MM.1S (cell line): ENCODE measurements around the gene DUSP7.

Experiments
- DNase-seq: peaks from one replicate; pipeline ENCODE4 v3.0.0-alpha.2; 2015
- H2AFZ ChIP-seq: fragments of 300-600 bp; sonication (generic); 2 replicates; pipeline ENCODE4 v1.6.0; 2016; ENCODE audit warnings: antibody characterized with exemption, low read length
- H3F3A ChIP-seq: fragments of 300-600 bp; sonication (generic); 2 replicates; pipeline ENCODE4 v1.6.1; 2016; ENCODE audit warnings: mild to moderate bottlenecking, antibody characterized with exemption, low read length, moderate library complexity, mixed read lengths; ENCODE audit not compliant: insufficient read depth
- H3K27ac ChIP-seq: fragments of 300-600 bp; sonication (generic); 2 replicates; pipeline ENCODE4 v1.5.1; 2016; ENCODE audit warnings: mild to moderate bottlenecking, low read length
- H3K27me3 ChIP-seq: fragments of 300-600 bp; sonication (generic); replicated peaks from 2 replicates; pipeline ENCODE4 v1.6.0; 2016; ENCODE audit warnings: low read length; ENCODE audit not compliant: insufficient read depth
- H3K36me3 ChIP-seq: fragments of 300-600 bp; sonication (generic); replicated peaks from 2 replicates; pipeline ENCODE4 v1.6.1; 2016; ENCODE audit warnings: mild to moderate bottlenecking, low read length, mixed read lengths; ENCODE audit not compliant: insufficient read depth
- H3K4me1 ChIP-seq: fragments of 300-600 bp; sonication (generic); 2 replicates; pipeline ENCODE4 v1.6.1; 2016; ENCODE audit warnings: low read length, mixed read lengths
- H3K4me2 ChIP-seq: fragments of 300-600 bp; sonication (generic); 2 replicates; pipeline ENCODE4 v1.6.0; 2016; ENCODE audit warnings: low read depth, low read length
- H3K4me3 ChIP-seq: fragments of 300-600 bp; sonication (generic); 2 replicates; pipeline ENCODE4 v1.5.1; 2016; ENCODE audit warnings: low read length, mixed read lengths
- H3K79me2 ChIP-seq: fragments of 300-600 bp; sonication (generic); 2 replicates; pipeline ENCODE4 v1.6.1; 2016; ENCODE audit warnings: mixed run types, low read length, mixed read lengths
- H3K9ac ChIP-seq: fragments of 300-600 bp; sonication (generic); 2 replicates; pipeline ENCODE4 v1.6.1; 2016; ENCODE audit warnings: low read length, mixed read lengths
- H3K9me2 ChIP-seq: fragments of 300-600 bp; sonication (generic); replicated peaks from 2 replicates; pipeline ENCODE4 v1.6.1; 2016; ENCODE audit warnings: mild to moderate bottlenecking, low read length, mixed read lengths; ENCODE audit not compliant: insufficient read depth
- H3K9me3 ChIP-seq: fragments of 300-600 bp; sonication (generic); replicated peaks from 2 replicates; pipeline ENCODE4 v1.6.1; 2016; ENCODE audit warnings: mild to moderate bottlenecking, low read length, mixed read lengths; ENCODE audit not compliant: insufficient read depth
- H4K20me1 ChIP-seq: fragments of 300-600 bp; sonication (generic); 2 replicates; pipeline ENCODE4 v1.6.1; 2016; ENCODE audit warnings: mild to moderate bottlenecking, low read length, moderate library complexity, mixed read lengths; ENCODE audit not compliant: insufficient read depth
- EZH2 ChIP-seq: fragments of 300-600 bp; sonication (generic); optimal IDR thresholded peaks from 2 replicates; pipeline ENCODE3; 2017; ENCODE audit warnings: low read depth, mild to moderate bottlenecking, antibody characterized with exemption, low read length, mixed read lengths
- EZH2phosphoT487 ChIP-seq: fragments of 300-600 bp; sonication (generic); IDR thresholded peaks from 2 replicates; pipeline ENCODE4 v1.6.1; 2018; ENCODE audit warnings: antibody characterized with exemption, low read length
- TF ChIP-seq, protein P1 (sequence below): fragments of 300-600 bp; sonication (generic); IDR thresholded peaks from 2 replicates; pipeline ENCODE4 v1.5.1; 2016; ENCODE audit warnings: antibody characterized with exemption, low read length, mixed read lengths

DUSP7 gene

GRCh38 chr3:52090131-52090932, 34.0 kb upstream of the DUSP7 start:
- H3K4me2 ChIP-seq = no peak overlapping the region
- H3K36me3 ChIP-seq = no peaks in the 10 kb centered on the region
- no peaks in the 10 kb centered on the region for H3K27me3 ChIP-seq
- H3K9me2 ChIP-seq = no peaks in the 10 kb centered on the region
- H3F3A ChIP-seq = no peaks in the 10 kb centered on the region
- H3K79me2 ChIP-seq = no peaks in the 10 kb centered on the region
- no peak overlapping the region for H2AFZ ChIP-seq
- no peak overlapping the region for H3K9ac ChIP-seq
- H3K9me3 ChIP-seq = no peaks in the 10 kb centered on the region
- no peak overlapping the region for H3K27ac ChIP-seq
- no peaks in the 10 kb centered on the region for H4K20me1 ChIP-seq
- no peak for TF ChIP-seq EZH2
- TF ChIP-seq, protein P1, sequence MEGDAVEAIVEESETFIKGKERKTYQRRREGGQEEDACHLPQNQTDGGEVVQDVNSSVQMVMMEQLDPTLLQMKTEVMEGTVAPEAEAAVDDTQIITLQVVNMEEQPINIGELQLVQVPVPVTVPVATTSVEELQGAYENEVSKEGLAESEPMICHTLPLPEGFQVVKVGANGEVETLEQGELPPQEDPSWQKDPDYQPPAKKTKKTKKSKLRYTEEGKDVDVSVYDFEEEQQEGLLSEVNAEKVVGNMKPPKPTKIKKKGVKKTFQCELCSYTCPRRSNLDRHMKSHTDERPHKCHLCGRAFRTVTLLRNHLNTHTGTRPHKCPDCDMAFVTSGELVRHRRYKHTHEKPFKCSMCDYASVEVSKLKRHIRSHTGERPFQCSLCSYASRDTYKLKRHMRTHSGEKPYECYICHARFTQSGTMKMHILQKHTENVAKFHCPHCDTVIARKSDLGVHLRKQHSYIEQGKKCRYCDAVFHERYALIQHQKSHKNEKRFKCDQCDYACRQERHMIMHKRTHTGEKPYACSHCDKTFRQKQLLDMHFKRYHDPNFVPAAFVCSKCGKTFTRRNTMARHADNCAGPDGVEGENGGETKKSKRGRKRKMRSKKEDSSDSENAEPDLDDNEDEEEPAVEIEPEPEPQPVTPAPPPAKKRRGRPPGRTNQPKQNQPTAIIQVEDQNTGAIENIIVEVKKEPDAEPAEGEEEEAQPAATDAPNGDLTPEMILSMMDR = no peak
- no peak for TF ChIP-seq EZH2phosphoT487
- no peak overlapping the region for H3K4me3 ChIP-seq
- H3K4me1 ChIP-seq = no peaks in the 10 kb centered on the region
- DNase-seq = no peak

DNA sequence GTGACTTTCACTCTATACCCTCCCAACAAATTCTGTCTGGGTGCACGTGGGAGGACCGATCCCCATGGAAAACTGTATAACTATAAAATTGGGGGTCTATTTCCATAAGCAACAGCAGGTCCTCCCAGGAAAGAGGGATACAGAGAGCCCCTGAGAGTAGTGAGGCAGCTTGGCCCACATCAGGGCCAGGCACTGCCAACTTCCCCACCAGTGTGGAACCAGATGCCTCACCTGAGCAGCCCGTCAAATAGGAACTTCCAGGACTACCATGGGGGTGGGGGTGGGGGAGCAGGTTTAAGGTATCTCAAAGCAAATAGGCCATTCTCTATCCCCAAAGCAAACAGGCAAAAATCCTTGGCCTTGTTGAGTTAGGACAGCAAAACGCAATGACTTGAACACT, 33.3 kb upstream of the DUSP7 start:
- Histone ChIP-seq H4K20me1 (no peaks in the 10 kb centered on the region), H3K4me2 (no peak overlapping the region), H3K27me3 (no peaks in the 10 kb centered on the region), H3K4me1 (no peaks in the 10 kb centered on the region), H3K79me2 (no peaks in the 10 kb centered on the region), H3K9ac (no peak overlapping the region), H3K36me3 (no peaks in the 10 kb centered on the region), H3K4me3 (no peak overlapping the region), H3F3A (no peaks in the 10 kb centered on the region), H3K27ac (no peak overlapping the region), H2AFZ (no peak overlapping the region), H3K9me2 (no peaks in the 10 kb centered on the region), H3K9me3 (no peaks in the 10 kb centered on the region)
- no peak for DNase-seq
- TF ChIP-seq, protein P1 = no peak
- TF ChIP-seq EZH2phosphoT487 (no peak), EZH2 (no peak)

- Histone ChIP-seq H3K36me3 (no peaks in the 10 kb centered on the region), H3K9me3 (no peaks in the 10 kb centered on the region), H2AFZ (no peak overlapping the region), H3K9me2 (no peaks in the 10 kb centered on the region), H3K4me2 (no peak overlapping the region), H3K79me2 (no peaks in the 10 kb centered on the region), H3K4me3 (no peak overlapping the region), H3K4me1 (no peaks in the 10 kb centered on the region), H3F3A (no peaks in the 10 kb centered on the region), H3K27ac (no peak overlapping the region), H3K27me3 (no peaks in the 10 kb centered on the region), H4K20me1 (no peaks in the 10 kb centered on the region), H3K9ac (no peak overlapping the region)
- TF ChIP-seq EZH2phosphoT487 (no peak), EZH2 (no peak)
- TF ChIP-seq, protein P1 = no peak
- DNase-seq = no peak
Observed at GRCh38 chr3:52088445-52089367, 32.3 kb upstream of the DUSP7 start.
